Measurements from ENCODE around the gene ORC1.

DNA sequence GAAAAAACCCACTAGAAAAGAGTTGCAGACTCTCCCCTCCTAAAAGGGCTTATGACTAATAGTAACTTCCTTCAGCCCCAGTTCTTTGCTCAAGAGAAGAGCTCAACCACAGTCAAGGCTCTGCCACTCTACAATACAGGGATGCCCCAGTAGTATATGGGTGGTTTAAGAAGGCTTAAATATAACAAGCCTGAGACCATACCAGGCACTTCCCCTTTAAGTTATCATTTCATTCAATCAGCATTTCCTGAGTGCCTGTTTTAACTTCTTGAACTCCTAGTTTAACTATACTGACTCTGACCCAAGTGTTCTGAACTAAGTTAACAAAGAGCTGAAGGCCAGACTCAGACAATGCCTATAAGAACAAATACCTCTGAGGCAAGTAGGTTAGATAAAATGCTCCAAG lies 20.0 kb upstream of the ORC1 start:
- TF ChIP-seq, protein P1, sequence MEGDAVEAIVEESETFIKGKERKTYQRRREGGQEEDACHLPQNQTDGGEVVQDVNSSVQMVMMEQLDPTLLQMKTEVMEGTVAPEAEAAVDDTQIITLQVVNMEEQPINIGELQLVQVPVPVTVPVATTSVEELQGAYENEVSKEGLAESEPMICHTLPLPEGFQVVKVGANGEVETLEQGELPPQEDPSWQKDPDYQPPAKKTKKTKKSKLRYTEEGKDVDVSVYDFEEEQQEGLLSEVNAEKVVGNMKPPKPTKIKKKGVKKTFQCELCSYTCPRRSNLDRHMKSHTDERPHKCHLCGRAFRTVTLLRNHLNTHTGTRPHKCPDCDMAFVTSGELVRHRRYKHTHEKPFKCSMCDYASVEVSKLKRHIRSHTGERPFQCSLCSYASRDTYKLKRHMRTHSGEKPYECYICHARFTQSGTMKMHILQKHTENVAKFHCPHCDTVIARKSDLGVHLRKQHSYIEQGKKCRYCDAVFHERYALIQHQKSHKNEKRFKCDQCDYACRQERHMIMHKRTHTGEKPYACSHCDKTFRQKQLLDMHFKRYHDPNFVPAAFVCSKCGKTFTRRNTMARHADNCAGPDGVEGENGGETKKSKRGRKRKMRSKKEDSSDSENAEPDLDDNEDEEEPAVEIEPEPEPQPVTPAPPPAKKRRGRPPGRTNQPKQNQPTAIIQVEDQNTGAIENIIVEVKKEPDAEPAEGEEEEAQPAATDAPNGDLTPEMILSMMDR (IDR thresholded peaks at IDR 0.05): no peak
- TF ChIP-seq ZFX (IDR thresholded peaks at IDR 0.05; ENCODE audit: borderline replicate concordance): no peak
